GM12874 (cell line): ENCODE measurements around the gene PTGES.
A peak's percentile ranks its signal among the peaks of the same experiment; 100 is the strongest.

ENCODE experiments used
- TF ChIP-seq, protein P1 (sequence below): IDR thresholded peaks from 2 replicates; pipeline ENCODE4 v1.5.1; 2011; ENCODE audit warnings: low read depth, mild to moderate bottlenecking, control low read depth, low read length, moderate library complexity; ENCODE audit not compliant: insufficient read depth

PTGES gene

DNA sequence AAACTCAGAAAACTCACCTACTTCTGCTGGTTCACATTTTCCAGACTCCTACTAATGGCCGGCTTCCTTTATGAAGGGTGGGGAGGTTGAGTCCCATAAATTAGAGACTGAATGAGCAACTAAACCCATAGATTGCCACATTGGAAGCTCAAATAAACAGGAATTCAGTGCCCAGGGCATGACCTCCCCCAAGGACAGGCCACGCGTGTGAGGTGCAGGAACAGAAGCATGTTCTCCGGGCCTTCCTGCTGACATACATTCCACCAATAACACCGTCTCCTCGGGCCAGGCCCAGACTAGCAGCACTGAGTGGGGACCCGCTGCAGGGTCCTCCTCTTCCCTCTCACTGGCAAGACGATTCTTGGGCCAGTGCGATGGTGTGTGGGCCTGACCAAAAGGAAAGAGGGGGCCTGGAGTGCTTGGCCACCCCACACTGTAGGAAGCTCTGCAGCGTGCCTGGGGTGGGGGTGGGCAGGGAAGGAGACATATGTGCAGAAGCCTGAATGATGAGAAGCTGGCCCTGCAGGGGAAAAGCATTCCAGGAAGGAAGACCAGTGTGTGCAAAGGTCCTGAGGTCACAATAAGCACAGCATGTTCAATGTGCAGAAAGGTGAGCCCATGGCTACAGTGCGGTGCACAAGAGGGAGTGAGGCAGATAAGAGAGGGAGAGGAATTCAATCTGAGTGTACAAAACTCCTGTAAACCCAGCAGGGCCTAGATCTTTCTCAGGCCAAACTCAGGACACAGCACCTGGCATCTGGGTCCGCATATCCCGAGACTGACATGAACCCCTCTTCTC is 12.0 kb downstream of the PTGES start:
- TF ChIP-seq, protein P1, sequence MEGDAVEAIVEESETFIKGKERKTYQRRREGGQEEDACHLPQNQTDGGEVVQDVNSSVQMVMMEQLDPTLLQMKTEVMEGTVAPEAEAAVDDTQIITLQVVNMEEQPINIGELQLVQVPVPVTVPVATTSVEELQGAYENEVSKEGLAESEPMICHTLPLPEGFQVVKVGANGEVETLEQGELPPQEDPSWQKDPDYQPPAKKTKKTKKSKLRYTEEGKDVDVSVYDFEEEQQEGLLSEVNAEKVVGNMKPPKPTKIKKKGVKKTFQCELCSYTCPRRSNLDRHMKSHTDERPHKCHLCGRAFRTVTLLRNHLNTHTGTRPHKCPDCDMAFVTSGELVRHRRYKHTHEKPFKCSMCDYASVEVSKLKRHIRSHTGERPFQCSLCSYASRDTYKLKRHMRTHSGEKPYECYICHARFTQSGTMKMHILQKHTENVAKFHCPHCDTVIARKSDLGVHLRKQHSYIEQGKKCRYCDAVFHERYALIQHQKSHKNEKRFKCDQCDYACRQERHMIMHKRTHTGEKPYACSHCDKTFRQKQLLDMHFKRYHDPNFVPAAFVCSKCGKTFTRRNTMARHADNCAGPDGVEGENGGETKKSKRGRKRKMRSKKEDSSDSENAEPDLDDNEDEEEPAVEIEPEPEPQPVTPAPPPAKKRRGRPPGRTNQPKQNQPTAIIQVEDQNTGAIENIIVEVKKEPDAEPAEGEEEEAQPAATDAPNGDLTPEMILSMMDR, result no peak

DNA sequence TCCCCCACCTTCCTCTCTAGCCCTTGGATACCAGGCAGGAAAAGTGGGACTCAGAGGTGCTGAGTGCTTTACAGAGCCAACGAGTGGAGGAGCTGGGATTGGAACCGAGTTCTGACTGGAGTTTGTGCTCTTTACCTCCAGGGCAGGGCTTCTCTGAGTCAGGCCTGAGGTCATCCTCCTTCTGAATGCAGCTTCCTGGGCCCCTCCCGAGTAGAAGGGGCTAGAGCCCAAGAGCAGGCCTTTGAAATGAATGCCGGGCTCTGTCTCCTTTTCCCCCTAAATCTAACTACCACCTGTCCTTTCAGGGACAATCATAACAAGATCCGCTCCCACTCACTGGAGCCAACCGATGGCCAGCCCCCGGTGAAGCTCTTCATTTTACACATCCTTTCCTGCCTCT is 12.7 kb downstream of the PTGES start:
- TF ChIP-seq, protein P1, result no peak

DNA sequence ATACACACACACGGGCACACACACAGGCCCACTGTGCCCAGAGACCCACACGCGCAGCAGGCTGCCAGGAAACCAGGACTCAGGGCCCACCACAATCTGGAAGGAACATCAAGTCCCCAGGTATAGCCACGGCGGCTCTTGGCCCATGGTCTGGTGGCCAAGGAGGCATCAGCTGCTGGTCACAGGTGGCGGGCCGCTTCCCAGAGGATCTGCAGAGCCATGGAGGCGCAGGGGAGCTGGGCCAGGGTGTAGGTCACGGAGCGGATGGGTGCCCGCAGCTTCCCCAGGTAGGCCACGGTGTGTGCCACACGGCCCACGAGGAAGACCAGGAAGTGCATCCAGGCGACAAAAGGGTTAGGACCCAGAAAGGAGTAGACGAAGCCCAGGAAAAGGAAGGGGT is 13.4 kb downstream of the PTGES start:
- TF ChIP-seq, protein P1, result no peak

DNA sequence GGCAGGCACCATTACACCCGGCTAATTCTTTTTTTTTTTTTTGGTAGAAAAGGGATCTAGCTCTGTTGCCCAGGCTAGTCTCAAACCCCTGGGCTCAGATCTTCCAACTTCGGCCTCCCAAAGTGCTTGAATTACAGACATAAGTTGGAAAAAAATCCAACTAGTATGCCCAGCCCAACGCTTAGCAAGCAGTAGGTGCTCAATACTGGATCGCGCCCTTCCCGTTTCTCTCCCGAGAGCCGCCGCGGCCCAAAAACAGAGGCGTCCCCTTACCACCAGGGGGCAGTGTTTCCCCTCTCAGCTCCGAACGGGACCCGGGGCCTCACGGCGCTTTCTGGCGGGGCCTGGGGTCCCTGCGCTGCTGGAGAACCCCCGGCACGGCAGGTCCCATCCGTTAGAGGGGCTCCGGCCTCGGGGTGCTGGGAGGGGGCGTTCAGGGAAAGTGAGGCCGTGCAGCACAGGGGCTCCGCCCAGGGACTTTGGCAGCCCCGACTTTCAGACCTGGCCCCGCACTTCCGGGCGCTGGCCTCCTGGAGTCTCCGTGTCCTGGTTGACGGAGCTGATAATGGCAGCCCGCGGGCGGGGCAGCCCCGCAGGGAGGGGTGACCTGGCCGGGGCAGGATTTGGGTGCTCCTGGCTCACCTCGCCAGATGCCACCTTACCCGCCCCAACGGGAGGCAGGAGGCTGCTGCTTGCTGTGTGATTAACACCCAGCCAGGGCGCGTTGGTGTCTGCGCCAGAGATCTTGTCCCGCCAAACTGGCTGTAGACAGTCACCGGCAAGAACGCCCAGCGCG is 15.2 kb downstream of the PTGES start:
- TF ChIP-seq, protein P1, result peak; percentile 92

DNA sequence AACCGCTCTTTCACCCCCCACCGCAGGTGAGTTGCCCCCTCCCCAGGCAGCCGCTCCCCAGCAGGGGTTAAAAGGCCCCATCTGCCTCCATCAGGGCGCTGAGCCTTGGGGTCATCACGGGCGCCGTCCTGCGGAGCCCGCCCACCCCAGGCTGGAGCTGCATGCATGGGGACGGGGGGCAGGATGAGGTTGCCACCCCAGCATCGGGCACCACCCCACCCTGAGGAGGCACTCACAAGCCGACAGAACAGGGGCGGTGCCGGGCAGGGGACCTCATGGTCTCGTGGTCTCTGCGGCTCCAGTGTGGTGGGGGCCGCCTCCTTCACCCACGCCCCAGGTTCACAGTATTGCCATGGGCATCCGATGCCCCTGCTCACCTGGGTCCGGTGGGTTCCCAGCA is 16.5 kb downstream of the PTGES start:
- TF ChIP-seq, protein P1, result no peak

DNA sequence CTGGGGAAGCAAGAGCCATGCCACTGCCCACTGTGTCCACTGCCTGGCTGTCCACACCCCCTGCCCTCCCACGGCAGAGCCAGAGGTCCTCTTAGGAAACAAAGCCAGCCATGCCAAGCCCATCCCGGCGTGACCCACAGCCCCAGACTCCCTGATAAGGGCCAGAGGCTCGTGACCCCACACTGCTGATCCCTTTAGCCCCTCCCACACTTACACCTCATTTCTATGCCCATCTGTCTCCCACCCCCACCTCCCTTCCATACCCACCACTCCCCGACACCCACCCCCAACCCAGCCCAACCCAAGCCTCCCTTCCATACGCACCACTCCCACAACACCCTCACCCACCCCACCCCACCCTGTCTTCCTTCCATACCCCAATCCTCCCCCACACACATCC is 17.3 kb downstream of the PTGES start:
- TF ChIP-seq, protein P1, result no peak

DNA sequence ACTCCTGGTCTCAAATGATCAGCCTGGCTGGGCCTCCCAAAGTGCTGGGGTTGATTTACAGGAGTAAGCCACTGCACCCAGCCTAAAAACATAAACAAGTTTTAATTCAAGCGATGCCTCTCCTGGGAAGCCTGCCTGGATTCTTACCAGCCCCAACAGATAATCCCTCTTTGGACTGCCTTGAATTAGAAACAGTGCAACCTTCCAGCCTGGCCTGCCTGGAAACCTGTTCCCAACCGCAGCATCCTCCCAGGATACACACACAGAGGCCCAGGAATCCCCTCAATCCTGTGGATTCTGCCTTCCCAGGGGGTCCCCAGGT is 19.2 kb downstream of the PTGES start:
- TF ChIP-seq, protein P1, result no peak
